Ovary (tissue), 9 donors: ENCODE data around the gene CKAP5. TPM values are rescaled to one million over a fixed set of nuclear protein-coding genes. Genes with fewer than 3 reads are reported as not detected.

Experiments used
- DNase-seq, 5 donors: peaks; one replicate each; pipeline ENCODE4 v3.0.0-alpha.2; 2019 to 2020
- H3K27ac ChIP-seq, 2 donors: fragments of 200-600 bp; one replicate each; pipeline versions ENCODE4 v1.5.1 to v1.8.0; 2019 to 2022
- H3K27me3 ChIP-seq: fragments of 200-600 bp; one replicate; pipeline ENCODE4 v1.8.0; 2022
- H3K36me3 ChIP-seq: fragments of 200-600 bp; sonication (generic); one replicate; pipeline ENCODE4 v1.5.1; 2019
- H3K4me1 ChIP-seq: one replicate; pipeline ENCODE4 v1.8.1; 2013; ENCODE audit warnings: mild to moderate bottlenecking, moderate library complexity; ENCODE audit not compliant: insufficient read depth
- H3K4me3 ChIP-seq: fragments of 200-600 bp; sonication (generic); one replicate; pipeline ENCODE4 v1.5.1; 2017
- H3K9me3 ChIP-seq, 2 donors: fragments of 200-600 bp in 1 of 2; sonication (generic) in 1 of 2; one replicate each; pipeline versions ENCODE4 v1.5.1 to v1.8.1; 2013 to 2019; ENCODE audit warnings: mild to moderate bottlenecking in 1 of 2, moderate library complexity in 1 of 2
- CTCF ChIP-seq, 3 donors: fragments of 450-650 bp in 2 of 3; fragments of 200-600 bp in 1 of 3; IDR thresholded peaks; one replicate each; pipeline versions ENCODE4 v1.5.1 to v1.8.0; 2016 to 2022; ENCODE audit warnings: antibody characterized with exemption in 3 of 3, mild to moderate bottlenecking in 1 of 3
- EP300 ChIP-seq: sonication (generic); formaldehyde crosslinking; IDR thresholded peaks from one replicate; pipeline ENCODE4 v1.6.1; 2017; ENCODE audit warnings: antibody characterized with exemption
- POLR2A ChIP-seq: fragments of 450-650 bp; IDR thresholded peaks from one replicate; pipeline ENCODE4 v1.6.1; 2017; ENCODE audit warnings: antibody characterized with exemption, mild to moderate bottlenecking, moderate library complexity
- WGBS, 3 donors: extraction: QIAGEN DNeasy Blood & Tissue Kit in 1 of 3; methylation state at CpG; one replicate each; pipeline versions ENCODE4 v1.1.5 to v1.1.7; 2013 to 2017; 5-methylcytosine and 5-hydroxymethylcytosine counted together
- intact Hi-C, 4 donors: fragments of 100-400 bp; cut with DNase I; formaldehyde crosslinking; loops; one replicate each; pipeline versions ENCODE4 v1.11.0 to v1.15.1; 2022 to 2023
- microRNA-seq, 3 donors: library from miRNA; unstranded; fragments of <30 nt; microRNA quantifications; one replicate each; pipeline versions ENCODE4 to v1.2.0, GENCODE V29; 2019 to 2020
- polyA plus RNA-seq, 2 donors: library from polyadenylated mRNA; stranded (reverse); fragments of 200-250 nt in 1 of 2; fragments of 350-450 nt in 1 of 2; fragmentation: Illumina TruSeq in 1 of 2; extraction: RNeasy Lipid Tissue Mini Kit (QIAGEN cat#74804) in 1 of 2; gene quantifications; one replicate each; pipeline ENCODE4 v1.2.3, GENCODE V29; 2013 to 2014
- small RNA-seq: library from RNA; depleted of rRNA; stranded (forward); fragments of <200 nt; gene quantifications from one replicate; pipeline ENCODE3, GENCODE V24; 2016
- total RNA-seq, 7 donors: library from RNA; depleted of rRNA in 2 of 7; stranded (reverse); fragments of >200 nt in 2 of 7; fragmentation: NEBNext Ultra II Directional in 3 of 7; extraction: Animal tissue kit (Norgen Biotek cat#: 25700) in 3 of 7; gene quantifications; one replicate each; pipeline versions ENCODE4 v1.1.0 to v1.2.4, GENCODE V29; 2016 to 2023
- donor health status: DM: no; HTN: no; CAD: no; lungs with moderate emphysema.
- donor health status: DM: no; HTN: no; CAD: no.
- donor health status: Bipolar disorder and iron deficiency.
- donor health status: DM: yes; HTN: yes; CAD: no.
- donor health status: DM: no; HTN: no; CAD: no.
- donor health status: DM: yes; HTN: yes; CAD: no.

CKAP5 gene
- total and polyA plus RNA-seq, 9 donors, result 25.8 to 110 (median 91.5) TPM

GRCh38 chr11:46694072-46694471 is 152.0 kb downstream of the CKAP5 start:
- Histone ChIP-seq H3K27me3 (no peaks in the 10 kb centered on the region), H3K9me3 (no peaks in the 10 kb centered on the region), H3K4me3 (no peak overlapping the region), H3K4me1 (peaks cover 19% of the 10 kb centered on the region), H3K27ac (no peak overlapping the region), H3K36me3 (no peaks in the 10 kb centered on the region)
- no peak for TF ChIP-seq POLR2A
- no peak for TF ChIP-seq EP300
- TF ChIP-seq CTCF (IDR thresholded peaks at IDR 0.05), result no peak
- DNase-seq, result no peak
- WGBS, 3 donors, result 76 to 83% (median 77%) methylated on average over 6 of the region's 6 CpGs
- intact Hi-C loops, result no loop called here

GRCh38 chr11:46693597-46694012 is 152.5 kb downstream of the CKAP5 start:
- Histone ChIP-seq H3K4me3 (no peak overlapping the region), H3K36me3 (no peaks in the 10 kb centered on the region), H3K4me1 (peaks cover 18% of the 10 kb centered on the region), H3K9me3 (no peaks in the 10 kb centered on the region), H3K27me3 (no peaks in the 10 kb centered on the region), H3K27ac (no peak overlapping the region)
- 46 to 61% (median 58%) methylated on average over 2 of the region's 2 CpGs for WGBS, 3 donors
- intact Hi-C loops, result no loop called here
- TF ChIP-seq POLR2A, result no peak
- TF ChIP-seq CTCF (IDR thresholded peaks at IDR 0.05), result no peak
- TF ChIP-seq EP300, result no peak
- DNase-seq, result no peak

Small RNA genes lying within 50 kb of the gene (microRNA-seq; reads per million reads assigned to microRNA genes)
- 0 to 0.75 (median 0.47) reads per million in 3 donors for gene MIR5582

Small RNA genes lying within 50 kb of the gene (small RNA-seq; reads per million reads assigned to genes)
- gene MIR5582 (not detected), gene RF00573 (not detected), gene SNORD67 (19.4 reads per million, percentile 87 among the genes with 10 or more reads in this experiment)

Other genes starting within 250 kb of the CKAP5 start
- 1 to 10 TPM; 1.4 to 4.9 (median 3.2) TPM for gene HARBI1, start 229.1 kb downstream of the CKAP5 start, total RNA-seq
- gene HARBI1, start 229.1 kb downstream of the CKAP5 start, polyA plus RNA-seq, result 1 to 10 TPM; 1.3 to 2.2 TPM
- 10 to 100 TPM; 41.8 to 60.1 (median 54.5) TPM for gene ATG13, start 228.7 kb downstream of the CKAP5 start, total RNA-seq
- gene ATG13, start 228.7 kb downstream of the CKAP5 start, polyA plus RNA-seq, result 100 to 1,000 TPM in 1 of 2 donors, 10 to 100 TPM in 1; 37.2 to 119 TPM
- gene ARHGAP1, start 145.7 kb downstream of the CKAP5 start, total RNA-seq, result 10 to 100 TPM; 24.1 to 95.9 (median 74.9) TPM
- 10 to 100 TPM; 36.2 to 50.7 TPM for gene ARHGAP1, start 145.7 kb downstream of the CKAP5 start, polyA plus RNA-seq
- gene ZNF408, start 145.2 kb downstream of the CKAP5 start, total RNA-seq, result 10 to 100 TPM in 1 of 7 donors, 1 to 10 TPM in 6; 4.7 to 11.6 (median 7.8) TPM
- 1 to 10 TPM; 1.4 to 8.0 TPM for gene ZNF408, start 145.2 kb downstream of the CKAP5 start, polyA plus RNA-seq
- under 1 TPM in 4 of 7 donors, not detected in 3; 0.12 to 1.00 (median 0.37) TPM for gene F2, start 127.1 kb downstream of the CKAP5 start, total RNA-seq
- gene F2, start 127.1 kb downstream of the CKAP5 start, polyA plus RNA-seq, result under 1 TPM; 0.10 to 0.30 TPM
- 10 to 100 TPM in 4 of 7 donors, 1 to 10 TPM in 3; 4.4 to 20.6 (median 11.6) TPM for gene LRP4, start 72.3 kb upstream of the CKAP5 start, total RNA-seq
- gene LRP4, start 72.3 kb upstream of the CKAP5 start, polyA plus RNA-seq, result 10 to 100 TPM in 1 of 2 donors, 1 to 10 TPM in 1; 5.4 to 16.2 TPM
- gene CSTPP1, start 90.5 kb upstream of the CKAP5 start, total RNA-seq, result 10 to 100 TPM; 20.3 to 42.6 (median 25.6) TPM
- 10 to 100 TPM; 20.6 to 25.8 TPM for gene CSTPP1, start 90.5 kb upstream of the CKAP5 start, polyA plus RNA-seq